CD4-positive, alpha-beta T cell treated with Interleukin-17A for 1 hour (primary cell): ENCODE results near the gene PCP2.

ENCODE experiments used
- DNase-seq: peaks from one replicate; pipeline ENCODE4 v3.0.0-alpha.2; 2020

Gene PCP2

GRCh38 chr19:7618771-7619510 is 14.6 kb downstream of the PCP2 start:
- no peak for DNase-seq

- DNase-seq, result no peak
Measured at GRCh38 chr19:7618348-7618747, 15.2 kb downstream of the PCP2 start.

- no peak for DNase-seq
Measured at GRCh38 chr19:7617735-7618134, 15.8 kb downstream of the PCP2 start.

GRCh38 chr19:7617172-7617571 is 16.3 kb downstream of the PCP2 start:
- DNase-seq, result no peak

- no peak for DNase-seq
Measured at GRCh38 chr19:7614859-7615741, 18.4 kb downstream of the PCP2 start.

GRCh38 chr19:7612282-7613274 is 20.9 kb downstream of the PCP2 start:
- no peak for DNase-seq

- no peak for DNase-seq
Measured at GRCh38 chr19:7611541-7612279, 21.8 kb downstream of the PCP2 start.

GRCh38 chr19:7610491-7611240 is 22.9 kb downstream of the PCP2 start:
- no peak for DNase-seq

GRCh38 chr19:7607874-7608560 is 25.5 kb downstream of the PCP2 start:
- DNase-seq, result no peak

- no peak for DNase-seq
Measured at GRCh38 chr19:7607212-7607873, 26.2 kb downstream of the PCP2 start.

GRCh38 chr19:7606289-7606688 is 27.2 kb downstream of the PCP2 start:
- DNase-seq, result no peak

- peak; percentile 29 for DNase-seq
Measured at GRCh38 chr19:7605490-7606222, 27.9 kb downstream of the PCP2 start.

- no peak for DNase-seq
Measured at GRCh38 chr19:7603919-7604318, 29.6 kb downstream of the PCP2 start.

GRCh38 chr19:7602935-7603497 is 30.5 kb downstream of the PCP2 start:
- DNase-seq, result no peak

- no peak for DNase-seq
Measured at GRCh38 chr19:7602240-7602934, 31.1 kb downstream of the PCP2 start.

- DNase-seq, result no peak
Measured at GRCh38 chr19:7600721-7601120, 32.8 kb downstream of the PCP2 start.

GRCh38 chr19:7598180-7598579 is 35.3 kb downstream of the PCP2 start:
- no peak for DNase-seq

- no peak for DNase-seq
Measured at GRCh38 chr19:7597689-7598088, 35.8 kb downstream of the PCP2 start.
